Karpas-422 (cell line): Measurements from ENCODE around the gene ATG9B. TPM values are rescaled to one million over a fixed set of nuclear protein-coding genes. Genes with fewer than 3 reads are reported as not detected.
"Not testable (repeated sequence)": the region's sequence is repeated elsewhere in the genome, so short reads cannot be mapped to it uniquely, and the experiment has no call there.

Experiments
- DNase-seq: peaks from one replicate; pipeline ENCODE4 v3.0.0-alpha.2; 2015
- H2AFZ ChIP-seq: fragments of 200-600 bp; sonication (generic); 2 replicates; pipeline ENCODE4 v1.6.1; 2014; ENCODE audit warnings: antibody characterized with exemption, low read length, mixed read lengths
- H3K27ac ChIP-seq: fragments of 200-600 bp; sonication (generic); 2 replicates; pipeline ENCODE4 v1.5.1; 2014; ENCODE audit warnings: mild to moderate bottlenecking, low read length, moderate library complexity
- H3K27me3 ChIP-seq: fragments of 200-600 bp; sonication (generic); 2 replicates; pipeline ENCODE4 v1.6.1; 2014; ENCODE audit warnings: low read length, mixed read lengths
- H3K36me3 ChIP-seq: fragments of 200-600 bp; sonication (generic); 2 replicates; pipeline ENCODE4 v1.6.1; 2014; ENCODE audit warnings: low read length, mixed read lengths; ENCODE audit not compliant: insufficient read depth
- H3K4me1 ChIP-seq: fragments of 200-600 bp; sonication (generic); 2 replicates; pipeline ENCODE4 v1.6.1; 2014; ENCODE audit warnings: mild to moderate bottlenecking, low read length, mixed read lengths
- H3K4me2 ChIP-seq: fragments of 200-600 bp; sonication (generic); 2 replicates; pipeline ENCODE4 v1.6.1; 2014; ENCODE audit warnings: low read length, low read depth, mild to moderate bottlenecking; ENCODE audit not compliant: poor library complexity, severe bottlenecking
- H3K4me3 ChIP-seq: fragments of 200-600 bp; sonication (generic); 2 replicates; pipeline ENCODE4 v1.5.1; 2014; ENCODE audit warnings: mild to moderate bottlenecking, antibody characterized with exemption, low read length, mixed read lengths
- H3K79me2 ChIP-seq: fragments of 200-600 bp; sonication (generic); 2 replicates; pipeline ENCODE4 v1.6.1; 2014; ENCODE audit warnings: mild to moderate bottlenecking, low read length, mixed read lengths
- H3K9ac ChIP-seq: fragments of 200-600 bp; sonication (generic); 2 replicates; pipeline ENCODE4 v1.6.0; 2014; ENCODE audit warnings: low read length
- H3K9me2 ChIP-seq: fragments of 200-600 bp; sonication (generic), shearing (Covaris generic); replicated peaks from 2 replicates; pipeline ENCODE4 v1.6.0; 2014; ENCODE audit warnings: mild to moderate bottlenecking, low read length, moderate library complexity; ENCODE audit not compliant: insufficient read depth
- H3K9me3 ChIP-seq: fragments of 300-700, 200-600 bp; sonication (generic); 2 replicates; pipeline ENCODE4 v1.6.1; 2014; ENCODE audit warnings: low read length, mixed read lengths
- H4K20me1 ChIP-seq: fragments of 200-600 bp; sonication (generic); 2 replicates; pipeline ENCODE4 v1.6.1; 2014; ENCODE audit warnings: mild to moderate bottlenecking, antibody characterized with exemption, low read length, low read depth; ENCODE audit not compliant: insufficient read depth
- total RNA-seq: library from RNA; depleted of rRNA; stranded (reverse); fragments of >200 nt; shearing (Covaris generic); gene quantifications from 2 replicates; pipeline ENCODE4 v1.2.3, GENCODE V29; 2014; ENCODE audit warnings: low replicate concordance

Gene ATG9B
- total RNA-seq, 1 experiment from 2014 or later = 0.78 TPM

DNA sequence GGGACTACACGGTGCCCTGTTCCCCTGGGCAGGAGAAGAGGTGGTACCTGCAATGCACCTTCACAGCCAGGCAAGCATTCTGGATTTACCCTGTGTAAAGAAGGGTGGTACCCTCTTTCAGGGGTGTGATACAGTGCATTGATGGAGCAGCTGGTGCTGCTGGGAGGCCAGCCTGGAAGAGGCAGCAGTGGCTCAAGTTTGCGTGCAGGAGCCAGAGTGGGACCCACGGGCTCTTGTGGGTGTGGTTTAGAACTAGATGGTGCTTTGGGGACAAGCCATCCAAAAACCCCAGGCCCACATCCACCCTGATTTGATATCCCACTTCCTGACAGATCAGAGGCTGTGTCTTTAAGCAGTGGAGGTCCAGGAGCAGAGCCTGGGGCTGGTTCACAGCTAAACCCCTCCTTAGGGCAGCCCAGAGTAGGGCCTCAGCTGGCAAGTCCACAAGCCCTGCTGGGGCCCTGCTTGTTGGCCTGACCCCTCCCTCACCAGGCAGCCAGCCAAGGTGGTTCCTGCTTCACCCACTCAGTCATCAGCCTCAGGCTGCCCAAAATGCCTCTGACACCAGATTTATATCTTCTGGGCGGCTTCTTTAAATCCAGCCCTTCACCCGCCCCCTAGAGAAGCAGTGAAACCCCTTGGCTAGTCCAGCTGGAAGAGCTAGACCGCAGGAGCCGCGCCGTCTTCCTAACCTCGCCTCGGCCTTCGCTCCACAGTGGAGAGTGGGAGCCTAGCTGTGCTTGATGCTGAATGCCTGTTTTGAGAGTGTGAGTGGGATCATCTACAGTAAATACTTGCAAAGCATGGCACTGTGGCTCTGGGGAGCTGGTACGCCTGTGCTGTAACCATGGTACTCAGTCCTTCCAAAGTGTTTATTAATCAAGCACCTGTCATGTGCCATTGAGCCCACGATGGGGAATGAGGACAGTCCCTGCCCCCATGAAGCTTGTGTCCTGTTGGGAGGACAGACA, 22.6 kb upstream of the ATG9B start:
- Histone ChIP-seq H4K20me1 (no peaks in the 10 kb centered on the region), H3K79me2 (no peaks in the 10 kb centered on the region), H3K4me3 (no peak overlapping the region), H3K9me3 (no peaks in the 10 kb centered on the region), H3K4me1 (no peaks in the 10 kb centered on the region), H3K27me3 (no peaks in the 10 kb centered on the region), H3K36me3 (no peaks in the 10 kb centered on the region), H3K9me2 (no peaks in the 10 kb centered on the region), H3K27ac (no peak overlapping the region), H3K9ac (no peak overlapping the region), H2AFZ (no peak overlapping the region), H3K4me2 (no peak overlapping the region)
- no peak for DNase-seq

- H3K4me3 ChIP-seq = no peak overlapping the region
- no peak overlapping the region for H2AFZ ChIP-seq
- H3K27ac ChIP-seq = no peak overlapping the region
- H3K36me3 ChIP-seq = no peaks in the 10 kb centered on the region
- H3K9ac ChIP-seq = no peak overlapping the region
- no peak overlapping the region for H3K4me2 ChIP-seq
- H3K9me3 ChIP-seq = no peaks in the 10 kb centered on the region
- no peak for DNase-seq
- no peaks in the 10 kb centered on the region for H4K20me1 ChIP-seq
- no peaks in the 10 kb centered on the region for H3K9me2 ChIP-seq
- no peaks in the 10 kb centered on the region for H3K79me2 ChIP-seq
- no peaks in the 10 kb centered on the region for H3K27me3 ChIP-seq
- no peaks in the 10 kb centered on the region for H3K4me1 ChIP-seq
These were observed 21.7 kb upstream of the ATG9B start for GRCh38 chr7:151045967-151046366.

GRCh38 chr7:151045262-151045661, 21.0 kb upstream of the ATG9B start:
- Histone ChIP-seq H3K79me2 (no peaks in the 10 kb centered on the region), H3K4me3 (no peak overlapping the region), H3K27ac (no peak overlapping the region), H3K4me2 (no peak overlapping the region), H4K20me1 (no peaks in the 10 kb centered on the region), H3K4me1 (no peaks in the 10 kb centered on the region), H2AFZ (no peak overlapping the region), H3K27me3 (no peaks in the 10 kb centered on the region), H3K9ac (no peak overlapping the region), H3K9me3 (no peaks in the 10 kb centered on the region), H3K9me2 (no peaks in the 10 kb centered on the region), H3K36me3 (no peaks in the 10 kb centered on the region)
- no peak for DNase-seq

DNA sequence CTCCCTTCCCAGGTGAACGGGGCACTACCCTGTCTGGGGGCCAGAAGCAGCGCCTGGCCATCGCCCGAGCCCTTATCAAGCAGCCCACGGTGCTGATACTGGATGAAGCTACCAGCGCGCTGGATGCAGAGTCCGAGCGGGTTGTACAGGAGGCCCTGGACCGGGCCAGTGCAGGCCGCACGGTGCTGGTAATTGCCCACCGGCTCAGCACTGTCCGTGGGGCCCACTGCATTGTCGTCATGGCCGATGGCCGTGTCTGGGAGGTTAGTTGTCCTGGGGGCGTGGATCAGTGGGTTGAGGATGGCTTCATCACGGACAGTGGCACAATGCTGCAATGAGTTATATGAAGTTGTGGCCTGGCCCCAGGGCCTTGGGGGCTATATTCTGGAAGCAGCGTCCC, 19.7 kb upstream of the ATG9B start:
- no peak overlapping the region for H3K4me2 ChIP-seq
- no peaks in the 10 kb centered on the region for H3K9me2 ChIP-seq
- no peaks in the 10 kb centered on the region for H3K36me3 ChIP-seq
- no peaks in the 10 kb centered on the region for H3K9me3 ChIP-seq
- no peaks in the 10 kb centered on the region for H3K79me2 ChIP-seq
- H3K9ac ChIP-seq = no peak overlapping the region
- H3K27me3 ChIP-seq = no peaks in the 10 kb centered on the region
- H3K4me1 ChIP-seq = no peaks in the 10 kb centered on the region
- DNase-seq = no peak
- H2AFZ ChIP-seq = no peak overlapping the region
- no peaks in the 10 kb centered on the region for H4K20me1 ChIP-seq
- no peak overlapping the region for H3K4me3 ChIP-seq
- H3K27ac ChIP-seq = no peak overlapping the region

GRCh38 chr7:151043449-151043848, 19.2 kb upstream of the ATG9B start:
- H3K27ac ChIP-seq, H3K9me2 ChIP-seq, H3K36me3 ChIP-seq, H3K9ac ChIP-seq, H4K20me1 ChIP-seq, H3K4me2 ChIP-seq, H3K4me1 ChIP-seq, H2AFZ ChIP-seq, H3K79me2 ChIP-seq, H3K27me3 ChIP-seq, H3K9me3 ChIP-seq, DNase-seq, H3K4me3 ChIP-seq: not testable (repeated sequence)

- Histone ChIP-seq H3K27me3 (no peaks in the 10 kb centered on the region), H4K20me1 (no peaks in the 10 kb centered on the region), H3K9me2 (no peaks in the 10 kb centered on the region), H3K4me3 (no peak overlapping the region), H3K27ac (no peak overlapping the region), H3K9me3 (no peaks in the 10 kb centered on the region), H3K4me1 (no peaks in the 10 kb centered on the region), H3K36me3 (no peaks in the 10 kb centered on the region), H2AFZ (no peak overlapping the region), H3K79me2 (no peaks in the 10 kb centered on the region), H3K4me2 (no peak overlapping the region), H3K9ac (no peak overlapping the region)
- DNase-seq = no peak
These were observed 16.5 kb upstream of the ATG9B start for GRCh38 chr7:151040616-151041375.

GRCh38 chr7:151039850-151040548, 15.7 kb upstream of the ATG9B start:
- H3K4me3 ChIP-seq = no peak overlapping the region
- no peak overlapping the region for H2AFZ ChIP-seq
- no peak for DNase-seq
- H3K36me3 ChIP-seq = no peaks in the 10 kb centered on the region
- no peaks in the 10 kb centered on the region for H3K27me3 ChIP-seq
- no peak overlapping the region for H3K9ac ChIP-seq
- H3K27ac ChIP-seq = no peak overlapping the region
- H3K9me2 ChIP-seq = no peaks in the 10 kb centered on the region
- no peaks in the 10 kb centered on the region for H3K79me2 ChIP-seq
- no peaks in the 10 kb centered on the region for H4K20me1 ChIP-seq
- H3K4me2 ChIP-seq = no peak overlapping the region
- no peaks in the 10 kb centered on the region for H3K4me1 ChIP-seq
- no peaks in the 10 kb centered on the region for H3K9me3 ChIP-seq
